SHP77 treated with DMSO at 0.1 percent for 48 hours (cell line): ENCODE data around the gene SIK2.
"Not testable (repeated sequence)": the region's sequence is repeated elsewhere in the genome, so short reads cannot be mapped to it uniquely, and the experiment has no call there.

Experiments used
- DNase-seq: peaks from one replicate; lab custom pipeline; 2025; lab: John Stamatoyannopoulos, UW

Gene SIK2

DNA sequence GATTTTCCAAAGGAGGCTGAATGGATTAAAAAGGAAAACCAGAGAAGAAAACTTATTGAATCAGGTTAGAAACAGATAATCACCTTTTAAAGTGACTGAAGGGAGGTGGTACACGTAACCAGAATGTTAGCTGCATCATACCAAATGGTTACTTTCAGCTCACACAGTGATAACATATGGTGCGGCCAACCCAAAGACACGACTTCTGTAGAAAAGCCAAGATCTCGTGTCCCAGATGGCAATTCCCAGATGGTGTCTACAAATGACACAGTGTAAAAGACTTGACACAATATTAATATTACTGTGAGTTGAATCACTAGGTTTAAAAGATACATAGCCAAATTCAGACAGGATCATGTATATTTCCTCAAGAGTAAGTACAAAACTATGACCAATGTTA lies 158.8 kb downstream of the SIK2 start:
- DNase-seq: no peak

DNA sequence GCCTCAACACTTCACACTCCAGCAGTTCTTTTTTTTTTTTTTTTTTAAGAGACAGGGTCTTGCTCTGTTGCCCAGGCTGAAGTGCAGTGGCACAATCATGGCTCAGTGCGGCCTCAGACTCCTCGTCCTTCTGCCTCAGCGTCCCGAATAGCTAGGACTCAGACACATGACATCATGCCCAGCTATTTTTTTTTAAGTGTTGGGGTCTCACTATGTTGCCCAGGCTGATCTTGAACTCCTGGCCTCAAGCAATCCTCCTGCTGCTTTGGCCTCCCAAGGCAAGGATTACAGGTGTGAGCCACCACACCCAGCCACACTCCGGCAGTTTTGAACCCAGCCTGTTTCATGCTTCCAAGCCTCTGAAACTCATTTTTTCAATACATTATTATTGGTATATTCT lies 160.3 kb downstream of the SIK2 start:
- no peak for DNase-seq

DNA sequence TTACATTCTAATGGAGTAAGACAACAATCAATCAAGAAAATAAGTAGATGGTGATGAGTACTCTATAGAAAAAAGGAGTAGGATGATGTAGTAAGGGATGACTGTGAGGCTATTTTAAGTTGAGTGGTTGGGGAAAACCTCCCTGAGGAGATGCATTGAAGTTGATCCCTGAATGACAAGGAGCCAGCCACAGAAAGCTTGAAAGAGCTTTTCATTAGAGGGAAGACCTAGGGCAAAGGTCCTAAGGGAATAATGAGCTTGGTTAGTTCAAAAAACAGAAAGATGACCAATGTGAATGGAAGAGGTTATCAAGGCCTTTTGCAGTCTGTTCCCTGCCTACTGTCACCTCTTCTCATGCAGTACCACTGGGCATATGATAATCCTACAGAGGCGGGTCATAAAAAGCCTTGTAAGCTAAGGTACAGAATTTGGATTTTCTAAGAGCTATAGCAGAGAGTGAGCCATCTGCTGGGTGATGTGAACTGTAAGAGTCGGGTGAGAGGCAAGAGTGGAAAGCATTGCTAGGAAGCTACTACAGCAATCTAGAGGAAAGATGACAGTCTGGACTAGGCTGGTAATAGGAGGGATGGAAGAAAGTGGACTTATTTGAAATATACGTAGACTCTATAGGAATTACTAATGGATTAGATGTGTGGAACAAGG lies 160.9 kb downstream of the SIK2 start:
- DNase-seq: no peak

DNA sequence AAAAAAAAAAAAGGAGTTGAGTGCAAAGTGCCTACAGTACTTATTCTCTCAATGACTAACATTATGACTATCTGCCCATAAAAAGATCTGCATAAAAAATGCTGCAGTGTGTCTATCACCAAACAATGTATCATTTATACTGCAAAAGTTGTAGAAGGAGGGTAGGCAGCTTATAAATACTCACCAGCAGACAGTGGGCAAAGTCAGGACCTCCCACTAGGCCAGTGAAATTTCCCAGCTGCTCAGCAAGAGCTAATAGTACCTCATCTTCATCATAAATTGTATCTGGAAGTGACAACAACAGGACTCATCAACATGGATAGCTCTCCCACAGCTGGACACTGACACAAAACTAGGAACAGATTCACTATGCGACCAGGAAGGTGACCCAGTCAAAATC lies 162.4 kb downstream of the SIK2 start:
- DNase-seq: no peak

DNA sequence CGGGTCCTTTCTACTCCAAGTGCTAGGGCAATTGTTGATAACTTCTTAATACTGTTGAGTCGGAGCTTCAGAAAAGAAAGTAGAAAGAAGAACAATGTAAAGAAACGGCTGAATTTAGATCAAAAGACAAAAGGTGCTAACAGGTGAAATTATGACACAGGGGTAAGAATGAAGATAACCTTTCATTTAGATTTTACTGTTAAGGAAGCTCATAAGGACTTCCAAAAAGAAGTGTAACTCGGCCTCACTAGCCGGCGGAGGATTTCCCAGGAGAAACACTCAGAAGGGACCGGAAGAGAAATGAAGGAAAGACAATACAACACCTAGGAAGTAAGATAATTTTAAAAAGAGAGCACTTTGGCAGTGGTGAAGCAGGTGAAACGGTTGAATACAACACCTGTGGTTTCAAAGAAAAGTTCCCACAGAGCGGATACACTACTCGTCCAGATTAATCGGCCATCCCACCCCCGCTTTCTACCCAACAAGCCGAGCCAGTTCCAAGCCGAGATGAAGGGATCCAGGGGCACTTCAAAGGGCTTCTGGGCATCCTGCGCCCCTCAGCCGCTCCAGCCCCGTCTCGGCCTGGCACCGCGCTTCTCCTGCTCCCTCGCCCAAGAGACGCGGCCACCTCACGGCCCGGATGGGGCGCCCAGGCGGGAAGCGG lies 163.2 kb downstream of the SIK2 start:
- DNase-seq: no peak

DNA sequence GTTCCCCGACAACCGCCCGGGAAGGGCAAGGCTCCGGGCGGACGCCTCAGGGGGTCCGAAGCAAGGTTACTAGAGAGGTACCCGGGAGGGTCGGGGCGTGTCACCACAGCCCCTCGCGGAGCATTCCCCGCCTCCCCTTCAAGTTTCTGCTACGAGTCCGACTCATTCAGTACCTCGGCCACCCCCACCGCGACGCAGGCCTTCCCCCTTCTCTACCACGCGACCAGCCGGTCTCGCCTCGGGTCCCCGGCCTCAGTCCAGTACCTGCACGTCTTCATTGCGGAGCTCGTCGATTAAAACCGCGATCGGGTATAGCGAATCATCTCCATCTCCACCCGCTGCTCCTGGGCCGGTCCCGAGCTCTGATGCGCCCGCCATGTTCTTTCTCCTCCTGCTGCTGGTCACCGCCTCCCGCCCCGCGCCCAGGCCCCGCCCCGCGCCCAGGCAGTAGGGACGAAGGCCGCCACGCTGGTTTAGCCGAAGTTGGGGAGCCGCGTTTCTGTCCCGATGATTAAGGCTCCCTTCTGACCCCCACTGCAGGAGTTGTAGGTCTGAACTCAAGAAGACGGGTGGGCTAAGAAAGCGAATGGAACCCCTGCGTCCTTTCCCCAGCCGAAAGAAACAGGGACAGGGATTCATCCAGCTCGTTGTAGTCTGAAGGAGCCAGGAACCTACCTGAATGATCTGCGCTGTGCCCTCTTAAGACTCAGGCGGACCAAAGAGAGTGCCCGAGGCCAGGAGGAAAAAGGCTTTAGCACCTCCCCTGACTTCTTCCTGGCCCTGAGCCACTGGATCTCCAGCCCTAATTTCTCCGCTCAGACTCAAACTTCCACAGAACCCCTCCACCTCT lies 164.0 kb downstream of the SIK2 start, which contains the start of gene PPP2R1B:
Gene PPP2R1B, minus strand, starts transcription at position 406 of the 850 bp plus-strand sequence. Its CDS starts 28 bp downstream, at position 378.
- DNase-seq: peak; percentile 67

DNA sequence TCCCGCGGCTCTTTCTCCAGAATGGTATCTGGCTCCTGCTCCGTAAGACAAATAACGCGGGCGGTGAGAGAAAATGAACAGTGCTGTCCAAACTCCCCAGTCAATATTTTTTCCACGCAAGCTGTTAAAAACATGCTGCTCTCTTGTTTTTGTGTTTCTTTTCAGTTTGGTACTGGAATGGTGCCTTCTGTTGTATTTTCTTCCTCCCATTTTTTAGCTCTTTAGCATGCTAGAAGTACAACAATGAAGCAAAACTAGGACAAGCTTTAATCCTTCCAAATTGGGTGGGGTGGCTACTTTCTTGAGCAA lies 164.5 kb downstream of the SIK2 start:
- no peak for DNase-seq

DNA sequence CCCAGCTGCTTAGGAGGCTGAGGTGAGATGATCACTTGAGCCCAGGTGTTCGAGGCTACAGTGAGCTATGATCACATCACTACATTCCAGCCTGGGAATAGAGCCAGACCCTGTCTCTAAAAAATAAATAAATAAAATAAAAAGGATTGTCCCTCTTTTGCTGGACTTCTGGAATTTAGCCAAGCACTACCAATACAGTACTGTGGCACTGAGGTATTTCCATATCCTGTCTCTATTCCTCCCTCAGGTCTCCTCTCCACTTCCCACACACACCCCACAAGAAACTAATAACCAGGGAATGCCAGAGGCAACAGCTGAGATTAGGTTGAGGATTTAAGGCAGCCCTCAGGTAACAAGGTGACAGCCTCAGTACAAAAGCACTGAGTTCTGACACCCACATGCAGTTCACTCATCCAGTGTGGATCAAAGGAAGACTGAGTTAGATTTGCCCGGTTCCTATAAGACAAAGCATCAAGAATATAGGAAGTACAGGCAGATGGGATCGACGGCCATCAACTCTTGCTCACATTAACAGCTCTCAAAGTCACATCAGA lies 168.4 kb downstream of the SIK2 start:
- no peak for DNase-seq

DNA sequence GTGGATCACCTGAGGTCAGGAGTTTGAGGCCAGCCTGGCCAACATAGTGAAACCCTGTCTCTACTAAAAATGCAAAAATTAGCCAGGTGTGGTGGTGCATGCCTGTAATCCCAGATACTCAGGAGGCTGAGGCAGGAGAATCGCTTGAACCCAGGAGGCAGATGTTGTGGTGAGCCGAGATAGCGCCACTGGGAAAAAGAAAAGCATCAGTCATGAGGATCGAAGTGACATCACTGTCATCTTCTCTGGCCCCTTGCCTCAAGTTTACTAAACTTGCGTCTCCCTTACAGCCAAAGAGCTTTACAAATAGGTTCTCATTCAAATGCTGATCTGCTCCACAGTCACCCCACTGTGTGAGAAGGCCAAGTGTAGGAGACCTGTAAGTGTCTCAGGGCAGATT lies 169.0 kb downstream of the SIK2 start:
- DNase-seq: not testable (repeated sequence)

DNA sequence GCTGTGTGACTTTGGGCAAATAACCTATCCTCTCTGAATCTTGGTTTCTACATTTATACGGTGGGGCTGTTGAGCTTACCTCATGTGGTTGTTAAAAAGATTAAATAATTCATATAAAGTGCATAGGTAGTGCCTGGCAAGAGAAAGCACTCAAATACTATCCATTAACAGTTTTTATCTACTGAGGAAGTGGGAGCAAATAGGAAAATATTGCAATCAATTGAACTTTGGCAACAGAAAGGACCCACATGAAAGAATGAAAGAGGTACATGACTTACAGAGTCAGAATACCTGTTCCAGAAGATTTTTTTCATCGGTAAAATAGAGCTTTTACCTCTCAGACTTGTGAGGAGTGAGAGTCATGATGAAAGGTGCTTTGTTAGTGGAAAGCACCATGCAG lies 170.3 kb downstream of the SIK2 start:
- no peak for DNase-seq

DNA sequence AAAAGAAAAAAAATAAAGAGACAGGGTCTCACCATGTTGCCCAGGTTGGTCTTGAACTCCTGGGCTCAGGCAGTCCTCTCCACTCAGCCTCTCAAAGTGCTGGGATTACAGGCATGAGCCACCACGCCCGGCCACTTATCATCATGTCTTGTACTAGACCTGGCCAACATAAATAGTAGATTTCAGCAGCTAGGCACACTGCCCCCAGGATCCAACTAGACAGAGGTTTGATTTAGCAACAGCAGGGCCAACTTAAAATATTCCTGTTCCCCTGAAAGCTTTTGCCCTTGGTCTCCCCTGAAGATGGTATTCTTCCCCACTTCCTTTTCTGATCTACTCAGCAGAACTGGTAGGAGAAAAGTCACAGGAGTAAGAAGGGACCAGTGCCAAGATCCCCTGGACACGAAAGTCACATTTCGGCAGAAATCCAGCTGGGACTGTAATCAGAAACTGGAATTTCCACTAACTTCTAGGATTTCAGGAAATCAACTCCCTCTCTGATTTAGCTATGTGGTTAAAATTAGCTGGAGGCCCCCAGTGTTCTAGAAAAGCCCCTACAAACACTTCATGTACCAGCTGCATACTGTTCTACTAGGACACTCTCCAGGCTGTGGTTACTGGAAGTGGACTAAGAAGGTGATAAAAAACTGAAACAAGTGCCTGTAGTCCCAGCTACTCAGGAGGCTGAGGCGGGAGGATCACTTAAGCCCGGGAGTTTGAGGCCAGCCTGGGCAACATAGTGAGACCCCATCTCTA lies 172.9 kb downstream of the SIK2 start:
- DNase-seq: no peak

DNA sequence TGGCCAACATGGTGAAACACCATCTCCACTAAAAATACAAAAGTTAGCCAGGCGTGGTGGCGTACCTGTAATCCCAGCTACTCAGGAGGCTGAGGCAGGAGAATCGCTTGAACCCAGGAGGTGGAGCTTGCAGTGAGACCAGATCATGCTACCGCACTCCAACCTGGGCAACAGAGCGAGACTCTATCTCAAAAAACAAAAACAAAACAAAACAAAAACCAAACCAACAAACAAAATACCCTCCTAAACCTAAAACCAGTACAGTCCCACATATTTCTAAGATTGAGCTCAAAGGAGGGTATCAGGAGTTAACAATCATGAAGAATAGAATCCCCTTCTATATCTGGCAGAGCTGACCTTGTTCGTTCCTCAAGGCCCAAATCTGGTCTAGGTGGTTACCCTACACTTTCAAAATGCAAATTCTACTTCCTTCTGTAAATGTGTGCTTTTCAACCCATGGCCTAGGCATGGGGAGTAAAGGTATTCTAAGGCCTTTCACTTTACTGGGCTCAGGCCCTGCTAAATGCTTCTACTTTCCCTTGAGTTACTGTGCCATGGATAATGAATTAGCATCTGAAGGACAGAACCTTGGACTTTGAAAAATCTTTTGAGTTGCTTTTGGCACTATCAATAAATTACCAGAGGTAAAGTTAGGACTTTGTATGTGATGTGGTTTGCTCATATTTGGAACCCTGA lies 174.3 kb downstream of the SIK2 start:
- DNase-seq: no peak

DNA sequence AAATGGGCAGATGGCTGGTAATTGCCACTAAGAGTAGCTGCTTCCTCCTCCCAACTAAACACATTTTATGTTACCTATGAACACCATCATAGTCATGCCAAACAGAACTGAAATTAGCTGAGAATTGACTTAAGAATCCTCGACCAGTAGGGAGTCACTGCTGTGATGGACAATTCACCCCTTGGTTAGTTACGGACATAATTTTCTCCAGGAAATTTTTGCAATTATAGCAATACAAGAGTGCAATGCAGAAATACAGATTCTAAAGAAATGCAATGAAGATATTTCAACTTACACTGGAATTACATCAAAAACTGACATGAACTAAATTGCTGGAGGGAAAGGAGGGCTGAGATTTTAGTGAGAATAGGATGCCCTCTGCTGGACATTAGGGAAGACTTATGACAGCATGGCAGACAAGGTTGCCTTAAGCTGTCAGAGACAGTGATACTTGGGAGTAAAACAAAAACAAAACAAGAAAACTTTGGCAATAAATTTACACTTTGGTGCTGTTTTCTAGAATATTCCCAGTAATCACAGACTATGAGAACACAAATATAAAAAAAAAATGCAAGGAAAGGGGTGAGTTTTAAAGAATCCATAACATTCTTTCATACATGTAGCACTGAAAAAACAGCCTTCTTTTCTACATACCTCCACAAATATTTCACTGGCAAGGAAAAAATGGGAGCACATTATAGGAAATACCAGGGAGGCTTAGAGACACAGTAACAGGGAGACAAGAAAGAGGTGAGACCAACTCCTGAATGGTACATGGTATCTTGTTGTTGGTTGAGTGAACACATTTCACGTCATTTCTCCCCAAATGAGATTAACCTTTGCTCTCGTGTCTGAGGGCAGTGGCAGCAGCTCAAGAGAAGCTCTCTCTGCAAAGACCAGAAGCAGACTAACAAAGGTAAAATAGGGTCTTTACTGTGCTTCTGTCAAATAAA lies 175.1 kb downstream of the SIK2 start:
- peak; percentile 50 for DNase-seq

DNA sequence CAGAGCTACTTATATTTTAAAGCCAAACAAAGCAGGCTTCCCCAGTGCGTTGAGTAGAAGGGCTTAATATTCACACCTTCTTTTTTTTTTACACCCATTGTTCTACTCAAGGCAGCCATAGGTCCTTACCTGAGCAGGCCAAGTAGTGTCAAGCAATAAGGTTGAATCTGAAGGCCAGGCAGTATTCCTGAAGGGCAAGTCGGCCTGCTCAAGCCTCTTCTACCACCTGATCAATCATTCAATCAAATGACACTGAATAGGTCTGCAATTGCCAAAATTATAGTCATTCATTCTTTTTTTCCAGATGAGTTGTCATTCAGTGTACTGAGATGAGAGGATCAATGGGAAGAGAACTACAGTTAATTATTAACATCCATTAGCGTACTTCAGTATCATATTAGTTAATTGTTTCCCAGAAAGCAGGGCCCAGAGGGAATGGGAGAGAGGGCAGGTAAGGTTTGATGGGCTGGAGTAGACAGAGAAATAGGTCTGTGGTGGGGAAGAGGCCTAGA lies 175.9 kb downstream of the SIK2 start:
- DNase-seq: no peak

DNA sequence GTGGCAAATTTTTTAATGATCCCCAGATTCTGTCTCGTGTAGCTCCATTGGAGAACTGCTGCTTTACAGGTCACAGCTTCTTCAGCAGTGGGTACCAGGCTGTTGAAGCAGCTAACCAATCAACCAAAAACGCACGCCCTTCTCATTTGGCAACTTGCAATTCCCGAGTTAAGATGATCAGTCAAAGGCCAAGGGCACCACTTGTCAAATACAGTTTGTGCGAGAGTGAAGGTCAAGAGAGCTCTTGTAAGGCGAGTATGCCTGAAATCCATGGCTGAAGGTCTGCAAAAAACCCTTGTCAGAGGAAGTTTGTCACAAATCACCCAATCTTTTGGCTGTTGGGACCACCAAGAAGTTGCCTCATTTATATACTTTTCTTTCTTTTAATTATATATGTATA lies 176.9 kb downstream of the SIK2 start:
- no peak for DNase-seq
